ENCODE data around the gene GRWD1. TPM values are rescaled to one million over a fixed set of nuclear protein-coding genes. Genes with fewer than 3 reads are reported as not detected.

GRWD1 gene
- total and polyA plus RNA-seq, 2 experiments from 2014 or later = 25.2 to 33.1 TPM

GRCh38 chr19:48405010-48405659 is 40.6 kb upstream of the GRWD1 start:
- Histone ChIP-seq H3K36me3 (replicated peaks; ENCODE audit: insufficient read depth, low read depth) (no peaks in the 10 kb centered on the region), H4K20me1 (ENCODE audit: insufficient read depth, poor library complexity, severe bottlenecking) (no peaks in the 10 kb centered on the region), H3K27me3 (no peaks in the 10 kb centered on the region), H3K4me1 (ENCODE audit: insufficient read depth) (no peaks in the 10 kb centered on the region), H3K27ac (no peak overlapping the region), H3K79me2 (no peaks in the 10 kb centered on the region), H3K9me3 (ENCODE audit: low read depth) (no peaks in the 10 kb centered on the region), H3K4me2 (no peak overlapping the region), H3K4me3 (no peak overlapping the region), H3K9me2 (replicated peaks; ENCODE audit: insufficient read depth) (no peaks in the 10 kb centered on the region), H2AFZ (no peak overlapping the region)
- WGBS (ENCODE audit: low lambda C conversion rate, missing lambda C conversion rate) = 96% methylated on average over 27 of the region's 27 CpGs
- TF ChIP-seq CTCF (IDR thresholded peaks at IDR 0.05; ENCODE audit: poor library complexity) (no peak), EZH2 (IDR thresholded peaks at IDR 0.05; ENCODE audit: borderline replicate concordance) (no peak), EZH2phosphoT487 (IDR thresholded peaks at IDR 0.05; ENCODE audit: low read depth, severe bottlenecking, unreplicated experiment) (no peak)
- no peak for DNase-seq (ENCODE audit: low spot score)

GRCh38 chr19:48405850-48406249 is 39.9 kb upstream of the GRWD1 start:
- Histone ChIP-seq H4K20me1 (ENCODE audit: insufficient read depth, poor library complexity, severe bottlenecking) (no peaks in the 10 kb centered on the region), H3K9me3 (ENCODE audit: low read depth) (no peaks in the 10 kb centered on the region), H3K79me2 (no peaks in the 10 kb centered on the region), H3K9me2 (replicated peaks; ENCODE audit: insufficient read depth) (no peaks in the 10 kb centered on the region), H2AFZ (no peak overlapping the region), H3K27me3 (no peaks in the 10 kb centered on the region), H3K4me1 (ENCODE audit: insufficient read depth) (no peaks in the 10 kb centered on the region), H3K27ac (no peak overlapping the region), H3K36me3 (replicated peaks; ENCODE audit: insufficient read depth, low read depth) (no peaks in the 10 kb centered on the region), H3K4me3 (no peak overlapping the region), H3K4me2 (no peak overlapping the region)
- TF ChIP-seq EZH2phosphoT487 (IDR thresholded peaks at IDR 0.05; ENCODE audit: low read depth, severe bottlenecking, unreplicated experiment) = no peak
- TF ChIP-seq EZH2 (IDR thresholded peaks at IDR 0.05; ENCODE audit: borderline replicate concordance) = no peak
- TF ChIP-seq CTCF (IDR thresholded peaks at IDR 0.05; ENCODE audit: poor library complexity) = no peak
- WGBS (ENCODE audit: low lambda C conversion rate, missing lambda C conversion rate) = 87% methylated on average over 13 of the region's 13 CpGs
- DNase-seq (ENCODE audit: low spot score) = no peak

GRCh38 chr19:48413879-48414587 is 31.8 kb upstream of the GRWD1 start:
- H3K4me2 ChIP-seq = peak overlapping the region; percentile 77
- WGBS (ENCODE audit: low lambda C conversion rate, missing lambda C conversion rate) = 39% methylated on average over 24 of the region's 24 CpGs

More at GRCh38 chr19:48413879-48414587, 31.8 kb upstream of the GRWD1 start:
- no peaks in the 10 kb centered on the region for H3K36me3 ChIP-seq (replicated peaks; ENCODE audit: insufficient read depth, low read depth)
- peak; percentile 15 for DNase-seq (ENCODE audit: low spot score)
- no peaks in the 10 kb centered on the region for H3K4me1 ChIP-seq (ENCODE audit: insufficient read depth)
- no peaks in the 10 kb centered on the region for H3K79me2 ChIP-seq
- no peaks in the 10 kb centered on the region for H3K27me3 ChIP-seq
- H4K20me1 ChIP-seq (ENCODE audit: insufficient read depth, poor library complexity, severe bottlenecking) = no peaks in the 10 kb centered on the region
- H3K9me2 ChIP-seq (replicated peaks; ENCODE audit: insufficient read depth) = no peaks in the 10 kb centered on the region
- no peak overlapping the region for H3K27ac ChIP-seq
- TF ChIP-seq EZH2 (IDR thresholded peaks at IDR 0.05; ENCODE audit: borderline replicate concordance) (no peak), CTCF (IDR thresholded peaks at IDR 0.05; ENCODE audit: poor library complexity) (no peak), EZH2phosphoT487 (IDR thresholded peaks at IDR 0.05; ENCODE audit: low read depth, severe bottlenecking, unreplicated experiment) (no peak)
- no peak overlapping the region for H3K4me3 ChIP-seq
- no peaks in the 10 kb centered on the region for H3K9me3 ChIP-seq (ENCODE audit: low read depth)
- H2AFZ ChIP-seq = peak overlapping the region; percentile 77
